ENCODE data around the gene OR5B21. TPM values are rescaled to one million over a fixed set of nuclear protein-coding genes. Genes with fewer than 3 reads are reported as not detected.

The OR5B21 gene
- total RNA-seq = not detected

- FAIRE-seq = no peak
- DNase-seq (ENCODE audit: low spot score in 2 of 2) = no peak
These were observed at the start of gene OR5B21 for GRCh38 chr11:58508005-58508404. OR5B21 (minus strand) TSS chr11:58508105; CDS start chr11:58508105, 0 bp downstream.

- DNase-seq (ENCODE audit: low spot score in 2 of 2) = no peak
- no peak for FAIRE-seq
These were observed 41.7 kb upstream of the OR5B21 start for GRCh38 chr11:58549644-58550043.

GRCh38 chr11:58546841-58547240 is 38.9 kb upstream of the OR5B21 start:
- no peak for FAIRE-seq
- DNase-seq (ENCODE audit: low spot score in 2 of 2) = no peak

- DNase-seq (ENCODE audit: low spot score in 2 of 2) (no peak), FAIRE-seq (no peak)
These were observed 24.0 kb upstream of the OR5B21 start for GRCh38 chr11:58531865-58532341.

- no peak for DNase-seq (ENCODE audit: low spot score in 2 of 2)
- FAIRE-seq = no peak
These were observed 22.3 kb upstream of the OR5B21 start for GRCh38 chr11:58530236-58530635.

- FAIRE-seq (no peak), DNase-seq (ENCODE audit: low spot score in 2 of 2) (no peak)
These were observed 19.5 kb upstream of the OR5B21 start for GRCh38 chr11:58527429-58527828.

- FAIRE-seq = no peak
These were observed 18.8 kb upstream of the OR5B21 start for GRCh38 chr11:58526721-58527120.

GRCh38 chr11:58525037-58525614 is 17.2 kb upstream of the OR5B21 start:
- DNase-seq (ENCODE audit: low spot score in 2 of 2) (no peak), FAIRE-seq (no peak)

More at GRCh38 chr11:58526721-58527120, 18.8 kb upstream of the OR5B21 start:
- no peak for DNase-seq (ENCODE audit: low spot score in 2 of 2)

GRCh38 chr11:58524232-58525036 is 16.5 kb upstream of the OR5B21 start:
- DNase-seq (ENCODE audit: low spot score in 2 of 2) (peak; percentile 44 to 45), FAIRE-seq (no peak)

GRCh38 chr11:58513747-58514367 is 6.0 kb upstream of the OR5B21 start:
- DNase-seq (ENCODE audit: low spot score in 2 of 2) = peak in 1 of 2 donors; percentile 35
- FAIRE-seq = no peak

GRCh38 chr11:58511636-58512035 is 3.7 kb upstream of the OR5B21 start:
- no peak for DNase-seq (ENCODE audit: low spot score in 2 of 2)
- no peak for FAIRE-seq

- DNase-seq (ENCODE audit: low spot score in 2 of 2) = no peak
- FAIRE-seq = no peak
These were observed 1.8 kb upstream of the OR5B21 start for GRCh38 chr11:58509748-58510147.

- DNase-seq (ENCODE audit: low spot score in 2 of 2) = no peak
- no peak for FAIRE-seq
These were observed 909 bp upstream of the OR5B21 start for GRCh38 chr11:58508814-58509213.

- FAIRE-seq (no peak), DNase-seq (ENCODE audit: low spot score in 2 of 2) (no peak)
These were observed 550 bp downstream of the OR5B21 start for GRCh38 chr11:58507355-58507754.

GRCh38 chr11:58506935-58507334 is 970 bp downstream of the OR5B21 start:
- no peak for FAIRE-seq
- DNase-seq (ENCODE audit: low spot score in 2 of 2) = no peak

- DNase-seq (ENCODE audit: low spot score in 2 of 2) = no peak
- no peak for FAIRE-seq
These were observed 2.1 kb downstream of the OR5B21 start for GRCh38 chr11:58505849-58506248.

GRCh38 chr11:58504232-58504631 is 3.7 kb downstream of the OR5B21 start:
- DNase-seq (ENCODE audit: low spot score in 2 of 2) = no peak
- no peak for FAIRE-seq

- no peak for DNase-seq (ENCODE audit: low spot score in 2 of 2)
- FAIRE-seq = no peak
These were observed 4.5 kb downstream of the OR5B21 start for GRCh38 chr11:58503361-58503856.

GRCh38 chr11:58502004-58502403 is 5.9 kb downstream of the OR5B21 start:
- FAIRE-seq (no peak), DNase-seq (ENCODE audit: low spot score in 2 of 2) (no peak)

GRCh38 chr11:58498464-58498863 is 9.4 kb downstream of the OR5B21 start:
- DNase-seq (ENCODE audit: low spot score in 2 of 2) = no peak
- FAIRE-seq = no peak

- no peak for FAIRE-seq
- DNase-seq (ENCODE audit: low spot score in 2 of 2) = no peak
These were observed 10.0 kb downstream of the OR5B21 start for GRCh38 chr11:58497951-58498350.
